ENCODE data around the gene NCAPH2.

- TF ChIP-seq CTCF (IDR thresholded peaks at IDR 0.05), result no peak
- no peak for TF ChIP-seq POLR2A (IDR thresholded peaks at IDR 0.05)
- TF ChIP-seq POLR2AphosphoS5 (IDR thresholded peaks at IDR 0.05), result no peak
Observed at GRCh38 chr22:50571264-50572175, 63.5 kb downstream of the NCAPH2 start.
